ENCODE data around the gene KIF26B.

DNA sequence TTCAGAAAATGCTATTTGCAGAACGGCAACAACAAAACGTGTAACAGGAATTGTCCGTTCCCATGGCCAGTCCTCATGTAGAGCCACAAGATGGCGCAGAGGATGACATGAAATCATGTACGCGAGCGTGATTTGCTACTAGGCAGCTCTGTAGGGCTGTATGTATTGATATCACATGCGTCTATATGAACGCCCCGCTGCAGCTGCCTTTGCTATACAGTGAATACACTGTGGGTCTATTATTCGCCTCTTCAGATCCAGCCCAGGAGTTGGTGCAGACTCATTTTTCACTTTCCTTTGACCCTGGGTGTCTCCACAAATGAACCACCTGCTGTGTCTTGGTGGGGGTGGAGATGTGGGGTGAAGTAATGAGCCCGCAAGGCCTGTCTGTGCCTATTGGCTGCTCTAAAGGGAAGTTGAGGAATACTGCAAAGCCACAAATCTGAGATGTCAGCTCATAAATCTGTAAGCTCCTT, 361.5 kb downstream of the KIF26B start:
- TF ChIP-seq, protein P1, sequence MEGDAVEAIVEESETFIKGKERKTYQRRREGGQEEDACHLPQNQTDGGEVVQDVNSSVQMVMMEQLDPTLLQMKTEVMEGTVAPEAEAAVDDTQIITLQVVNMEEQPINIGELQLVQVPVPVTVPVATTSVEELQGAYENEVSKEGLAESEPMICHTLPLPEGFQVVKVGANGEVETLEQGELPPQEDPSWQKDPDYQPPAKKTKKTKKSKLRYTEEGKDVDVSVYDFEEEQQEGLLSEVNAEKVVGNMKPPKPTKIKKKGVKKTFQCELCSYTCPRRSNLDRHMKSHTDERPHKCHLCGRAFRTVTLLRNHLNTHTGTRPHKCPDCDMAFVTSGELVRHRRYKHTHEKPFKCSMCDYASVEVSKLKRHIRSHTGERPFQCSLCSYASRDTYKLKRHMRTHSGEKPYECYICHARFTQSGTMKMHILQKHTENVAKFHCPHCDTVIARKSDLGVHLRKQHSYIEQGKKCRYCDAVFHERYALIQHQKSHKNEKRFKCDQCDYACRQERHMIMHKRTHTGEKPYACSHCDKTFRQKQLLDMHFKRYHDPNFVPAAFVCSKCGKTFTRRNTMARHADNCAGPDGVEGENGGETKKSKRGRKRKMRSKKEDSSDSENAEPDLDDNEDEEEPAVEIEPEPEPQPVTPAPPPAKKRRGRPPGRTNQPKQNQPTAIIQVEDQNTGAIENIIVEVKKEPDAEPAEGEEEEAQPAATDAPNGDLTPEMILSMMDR (optimal IDR thresholded peaks at IDR 0.05 in 1 of 3, IDR thresholded peaks at IDR 0.05 in 1 of 3, conservative IDR thresholded peaks at IDR 0.05 in 1 of 3; ENCODE audit: extremely low read depth in 1 of 3, insufficient read depth in 2 of 3, low read length in 3 of 3), result no peak
- TF ChIP-seq EZH2 (IDR thresholded peaks at IDR 0.05; ENCODE audit: low read length), result no peak
